HG03460 (cell line): ENCODE data around the gene FNDC3B.

Experiments used
- ATAC-seq: cut with Tn5 transposase; IDR thresholded peaks from one replicate; pipeline ENCODE4 v1.9.1; 2021; ENCODE audit not compliant: unreplicated experiment

FNDC3B gene

GRCh38 chr3:172323894-172324610 lies 284.7 kb downstream of the FNDC3B start:
- no peak for ATAC-seq

GRCh38 chr3:172324611-172325203 lies 285.3 kb downstream of the FNDC3B start:
- no peak for ATAC-seq

GRCh38 chr3:172325461-172325860 lies 286.1 kb downstream of the FNDC3B start:
- no peak for ATAC-seq

GRCh38 chr3:172326993-172327392 lies 287.6 kb downstream of the FNDC3B start:
- ATAC-seq = no peak

- no peak for ATAC-seq
These were observed 288.9 kb downstream of the FNDC3B start for GRCh38 chr3:172328282-172328681.

GRCh38 chr3:172329070-172329469 lies 289.7 kb downstream of the FNDC3B start:
- ATAC-seq = no peak

- no peak for ATAC-seq
These were observed 291.0 kb downstream of the FNDC3B start for GRCh38 chr3:172330413-172330812.

- ATAC-seq = peak; percentile 66
These were observed 293.1 kb downstream of the FNDC3B start for GRCh38 chr3:172332256-172333041.

- ATAC-seq = no peak
These were observed 293.6 kb downstream of the FNDC3B start for GRCh38 chr3:172333042-172333377.

- no peak for ATAC-seq
These were observed 294.5 kb downstream of the FNDC3B start for GRCh38 chr3:172333692-172334457.

- no peak for ATAC-seq
These were observed 295.4 kb downstream of the FNDC3B start for GRCh38 chr3:172334671-172335207.

- ATAC-seq = no peak
These were observed 300.5 kb downstream of the FNDC3B start for GRCh38 chr3:172339892-172340291.

- ATAC-seq = no peak
These were observed 301.2 kb downstream of the FNDC3B start for GRCh38 chr3:172340583-172340982.

- ATAC-seq = peak; percentile 68
These were observed 302.2 kb downstream of the FNDC3B start for GRCh38 chr3:172341482-172342059.

GRCh38 chr3:172342097-172342659 lies 302.8 kb downstream of the FNDC3B start:
- ATAC-seq = no peak

GRCh38 chr3:172343117-172343516 lies 303.7 kb downstream of the FNDC3B start:
- no peak for ATAC-seq

GRCh38 chr3:172343979-172344378 lies 304.6 kb downstream of the FNDC3B start:
- no peak for ATAC-seq

- no peak for ATAC-seq
These were observed 306.8 kb downstream of the FNDC3B start for GRCh38 chr3:172346161-172346560.

GRCh38 chr3:172347895-172348679 lies 308.7 kb downstream of the FNDC3B start:
- no peak for ATAC-seq
